DLD1 (cell line): ENCODE results near the gene SCARB1.

Source experiments
- in situ Hi-C: cut with HindIII; loops from 2 replicates; pipeline ENCODE4 v1.10.0; 2017; ENCODE audit warnings: low sequenced_read_pairs

SCARB1 gene

DNA sequence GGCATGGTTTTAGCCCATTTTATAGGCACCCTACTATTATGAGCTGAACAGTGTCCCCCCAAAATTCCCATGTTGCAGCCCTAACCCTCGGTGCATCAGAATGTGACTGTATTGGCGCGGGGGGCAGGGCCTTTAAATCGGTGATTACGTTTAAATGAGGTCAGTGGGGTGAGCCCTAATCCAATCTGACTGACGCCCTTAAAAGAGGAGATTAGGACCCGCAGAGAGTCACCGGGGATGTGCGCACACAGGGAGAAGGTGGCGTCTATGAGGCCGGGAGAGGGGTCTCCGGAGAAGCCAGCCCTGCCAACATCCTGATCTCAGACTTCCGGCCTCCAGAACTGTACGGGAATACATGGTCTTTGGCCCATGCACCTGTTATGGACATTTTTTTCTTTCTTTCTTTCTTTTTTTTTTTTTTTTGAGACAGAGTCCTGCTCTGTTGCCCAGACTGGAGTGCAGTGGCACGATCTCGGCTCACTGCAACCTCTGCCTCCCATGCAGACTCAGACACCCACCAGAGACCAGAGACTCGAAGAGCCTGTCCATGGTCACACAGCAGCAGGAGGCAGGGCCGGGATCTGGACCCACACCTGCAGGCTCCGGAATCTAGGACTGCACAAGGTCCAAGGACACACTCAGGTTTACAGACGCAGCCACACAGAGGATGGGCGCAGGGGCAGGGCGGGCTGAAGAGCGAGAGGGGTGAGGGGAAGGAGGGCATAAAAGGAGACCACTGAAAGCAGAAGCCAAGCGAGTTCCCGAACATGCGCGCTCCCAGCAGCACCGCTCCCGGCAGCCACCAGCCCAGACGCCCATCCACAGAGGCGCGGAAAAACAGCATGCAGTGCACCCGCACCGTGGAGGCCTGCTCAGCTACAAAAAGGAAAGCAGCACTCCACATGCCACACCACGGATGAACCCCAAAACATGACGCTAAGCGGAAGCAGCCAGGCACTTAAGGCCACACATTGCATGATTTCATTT is 19.0 kb downstream of the SCARB1 start:
- in situ Hi-C loops, result no loop called here

DNA sequence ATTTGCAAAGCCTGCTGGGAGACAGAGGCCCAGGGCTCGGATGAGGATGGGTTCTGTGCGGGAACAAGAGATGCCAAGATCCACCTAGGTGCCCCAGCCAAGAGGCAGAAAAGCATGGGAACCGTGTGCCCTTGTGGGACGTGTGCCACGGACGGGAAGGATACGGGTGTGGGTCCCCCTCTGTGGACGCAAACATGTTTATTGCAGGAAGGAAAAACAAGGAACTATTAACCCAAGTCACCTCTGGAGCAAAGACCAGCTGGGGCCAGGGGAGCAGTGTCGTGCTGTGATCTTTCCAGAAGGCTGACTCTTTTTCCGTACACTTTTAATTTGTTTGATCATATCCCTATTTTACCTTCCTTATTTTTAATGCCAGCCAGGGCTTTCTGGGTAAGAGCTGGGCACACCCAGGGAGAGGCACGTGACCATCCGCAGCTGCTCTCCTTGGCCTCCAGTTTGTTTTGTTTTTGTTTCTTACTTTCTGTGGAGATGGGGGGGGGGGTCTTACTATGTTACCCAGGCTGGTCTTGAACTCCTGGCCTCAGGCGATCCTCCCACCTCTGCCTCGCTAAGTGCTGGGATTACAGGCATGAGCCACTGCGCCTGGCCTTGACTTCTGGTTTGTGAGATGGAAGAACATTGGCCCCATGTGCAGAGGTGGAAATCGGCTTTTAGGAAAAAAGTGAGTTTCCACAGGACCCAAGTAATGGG is 20.7 kb downstream of the SCARB1 start:
- in situ Hi-C loops, result no loop called here

- in situ Hi-C loops, result no loop called here
Measured at GRCh38 chr12:124842073-124842749, 21.5 kb downstream of the SCARB1 start.

GRCh38 chr12:124841558-124841945 is 22.1 kb downstream of the SCARB1 start:
- in situ Hi-C loops, result no loop called here

DNA sequence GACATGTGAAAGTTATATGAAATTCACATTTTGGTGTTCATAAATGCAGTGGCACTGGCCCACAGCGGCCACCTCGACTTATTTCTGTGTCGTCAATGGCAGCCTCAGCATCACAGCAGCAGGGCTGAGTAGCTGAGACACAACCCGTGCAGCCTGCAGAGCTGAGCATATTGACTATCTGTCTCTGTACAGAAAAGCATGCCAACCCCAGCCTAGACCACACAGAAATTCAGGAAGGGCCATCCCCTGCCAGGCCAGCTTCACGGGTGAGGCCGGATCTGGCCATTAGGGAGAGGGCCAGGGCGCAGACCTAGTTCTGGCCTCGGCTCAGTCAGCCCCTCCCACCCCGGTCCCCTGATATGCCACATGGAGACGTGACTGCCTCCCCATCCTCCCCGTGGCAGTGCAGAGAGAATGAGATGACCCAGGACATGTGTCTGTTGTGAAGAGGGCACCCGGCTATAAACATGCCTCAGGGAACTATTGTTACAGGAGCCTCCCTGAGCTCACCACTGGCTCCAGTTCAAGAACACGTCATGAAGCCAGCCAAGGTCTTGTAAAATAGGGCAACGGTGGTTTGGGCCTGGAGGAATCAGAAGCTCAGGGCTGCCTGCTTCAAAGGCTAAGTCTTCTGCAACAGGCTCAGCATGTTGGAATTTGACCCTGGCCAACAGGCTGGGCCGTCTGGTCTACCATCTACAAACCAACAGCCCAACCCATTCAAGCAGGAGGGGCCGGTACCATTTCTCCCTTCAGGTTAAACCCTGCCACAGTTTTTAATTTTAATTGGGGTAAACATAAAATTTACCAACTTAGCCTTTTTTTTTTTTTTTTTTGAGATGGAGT is 25.5 kb downstream of the SCARB1 start:
- in situ Hi-C loops, result no loop called here

DNA sequence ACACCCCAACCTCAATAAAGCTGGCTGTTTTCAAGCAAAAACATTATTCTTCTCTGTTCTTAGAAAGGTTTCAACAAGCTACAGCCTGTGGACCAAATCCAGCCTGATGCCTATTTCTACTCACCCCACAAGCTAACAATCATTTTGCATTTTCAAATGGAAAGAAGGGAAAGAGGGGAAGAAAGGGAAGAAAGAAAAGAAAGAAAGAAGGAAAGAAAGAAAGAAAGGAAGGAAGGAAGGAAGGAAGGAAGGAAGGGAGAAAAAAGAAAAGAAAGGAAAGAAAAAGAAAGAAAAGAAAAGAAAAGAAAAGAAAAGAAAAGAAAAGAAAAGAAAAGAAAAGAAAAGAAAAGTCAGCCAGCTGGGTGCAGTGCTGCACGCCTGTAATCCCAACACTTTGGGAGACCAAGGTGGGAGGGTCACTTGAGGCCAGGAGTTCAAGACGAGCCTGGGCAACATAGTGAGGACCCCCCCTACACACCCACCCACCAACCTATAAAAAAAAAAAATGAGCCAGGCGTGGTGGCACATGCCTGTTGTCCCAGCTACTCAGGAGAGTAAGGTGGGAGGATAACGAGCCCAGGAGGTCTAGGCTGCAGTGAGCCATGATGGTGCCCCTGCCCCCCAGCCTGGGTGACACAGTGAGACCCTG is 26.3 kb downstream of the SCARB1 start:
- in situ Hi-C loops, result no loop called here

DNA sequence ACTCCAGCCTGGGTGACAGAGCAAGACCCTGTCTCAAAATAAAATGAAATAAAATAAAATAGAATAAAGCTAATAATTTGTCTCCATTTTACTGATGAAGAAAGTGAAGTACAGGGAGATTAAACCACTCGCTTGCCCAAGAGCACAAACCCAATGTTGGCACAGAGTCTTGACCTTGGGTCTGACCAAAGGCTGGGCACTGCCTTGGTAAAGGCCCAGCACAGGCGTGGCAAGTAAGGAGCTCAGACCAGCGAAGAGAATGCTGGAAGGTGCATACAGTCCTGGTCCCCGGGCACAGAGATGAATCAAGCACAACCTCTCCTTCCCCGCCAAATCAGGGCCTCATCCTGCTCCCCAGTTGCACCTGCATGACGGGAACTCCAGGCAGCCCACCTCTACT is 26.9 kb downstream of the SCARB1 start:
- in situ Hi-C loops, result no loop called here

DNA sequence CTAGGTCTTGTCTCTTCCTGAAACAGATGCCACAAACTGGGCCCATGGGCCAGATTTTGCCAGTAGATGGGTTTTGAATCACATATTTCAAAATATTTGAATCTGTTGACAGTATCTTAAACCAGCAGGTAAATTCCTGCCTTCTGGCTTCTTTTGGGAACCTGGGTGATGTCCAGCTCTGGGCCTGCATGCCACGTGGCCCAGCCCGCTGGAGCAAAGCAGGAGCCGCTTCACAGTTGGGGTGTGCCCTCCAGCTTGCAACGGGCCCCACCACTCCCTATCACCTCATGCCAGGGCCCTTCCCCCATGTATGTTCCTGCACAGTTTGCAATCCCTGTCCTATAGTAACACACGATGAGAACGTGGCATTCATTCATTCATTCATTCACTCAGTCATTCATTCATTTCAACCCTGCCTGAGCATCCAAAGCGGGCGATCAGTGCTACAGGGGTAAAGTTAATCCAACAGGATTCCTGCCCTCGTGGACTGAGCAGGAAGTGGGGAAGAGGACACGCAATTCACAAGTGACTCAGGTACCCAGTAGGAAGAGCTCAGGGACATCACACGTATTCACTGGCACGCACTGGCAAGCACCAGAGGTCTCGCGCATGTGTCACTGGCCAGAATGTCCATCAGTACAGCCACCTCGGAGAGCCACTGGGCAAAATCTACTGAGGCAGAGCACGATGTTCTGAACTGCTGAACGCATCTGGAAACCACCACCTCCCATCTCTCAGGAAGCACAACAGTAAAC is 27.8 kb downstream of the SCARB1 start:
- in situ Hi-C loops, result no loop called here

DNA sequence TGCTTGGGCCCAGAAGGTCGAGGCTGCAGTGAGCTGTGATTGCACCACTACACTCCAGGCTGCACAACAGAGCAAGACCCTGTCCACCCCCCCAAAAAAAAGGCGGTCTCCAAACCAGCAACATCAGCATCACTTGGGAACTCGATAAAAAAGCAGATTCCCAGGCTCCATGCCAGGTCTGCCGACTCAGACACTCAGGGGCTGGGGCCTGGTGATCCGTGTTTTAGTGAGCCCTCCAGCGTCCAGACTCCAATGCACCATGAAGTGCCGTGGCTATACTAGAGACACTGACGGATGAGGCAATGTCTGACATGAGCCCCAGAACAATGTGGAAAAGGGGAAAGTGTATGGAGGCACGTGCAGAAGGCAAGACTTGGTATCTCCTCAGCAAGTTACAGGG is 28.8 kb downstream of the SCARB1 start:
- in situ Hi-C loops, result no loop called here

- in situ Hi-C loops, result no loop called here
Measured at GRCh38 chr12:124833693-124834122, 30.0 kb downstream of the SCARB1 start.

DNA sequence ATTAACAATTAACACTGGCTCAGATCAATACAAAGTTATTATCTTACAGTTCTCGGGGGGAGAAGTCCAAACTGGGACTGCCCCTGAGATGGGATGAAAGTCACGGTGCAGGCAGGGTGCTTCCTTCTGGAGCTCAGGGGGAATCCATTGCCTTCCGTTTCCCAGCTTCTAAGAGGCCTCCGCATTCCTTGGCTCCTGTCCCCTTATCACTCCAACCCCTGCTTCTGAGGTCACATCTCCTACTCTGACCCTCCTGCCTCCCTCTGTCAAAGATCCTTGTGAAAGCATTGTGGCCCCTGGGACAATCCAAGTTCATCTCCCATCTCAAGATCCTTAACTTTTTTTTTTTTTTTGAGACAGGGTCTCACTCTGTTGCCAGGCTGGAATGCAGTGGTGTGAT is 30.8 kb downstream of the SCARB1 start:
- in situ Hi-C loops, result no loop called here

GRCh38 chr12:124831590-124831989 is 32.1 kb downstream of the SCARB1 start:
- in situ Hi-C loops, result no loop called here

GRCh38 chr12:124830306-124830705 is 33.4 kb downstream of the SCARB1 start:
- in situ Hi-C loops, result no loop called here

- in situ Hi-C loops, result no loop called here
Measured at GRCh38 chr12:124829708-124830304, 33.9 kb downstream of the SCARB1 start.

GRCh38 chr12:124829008-124829707 is 34.5 kb downstream of the SCARB1 start:
- in situ Hi-C loops, result no loop called here

- in situ Hi-C loops, result no loop called here
Measured at GRCh38 chr12:124828264-124829007, 35.2 kb downstream of the SCARB1 start.

DNA sequence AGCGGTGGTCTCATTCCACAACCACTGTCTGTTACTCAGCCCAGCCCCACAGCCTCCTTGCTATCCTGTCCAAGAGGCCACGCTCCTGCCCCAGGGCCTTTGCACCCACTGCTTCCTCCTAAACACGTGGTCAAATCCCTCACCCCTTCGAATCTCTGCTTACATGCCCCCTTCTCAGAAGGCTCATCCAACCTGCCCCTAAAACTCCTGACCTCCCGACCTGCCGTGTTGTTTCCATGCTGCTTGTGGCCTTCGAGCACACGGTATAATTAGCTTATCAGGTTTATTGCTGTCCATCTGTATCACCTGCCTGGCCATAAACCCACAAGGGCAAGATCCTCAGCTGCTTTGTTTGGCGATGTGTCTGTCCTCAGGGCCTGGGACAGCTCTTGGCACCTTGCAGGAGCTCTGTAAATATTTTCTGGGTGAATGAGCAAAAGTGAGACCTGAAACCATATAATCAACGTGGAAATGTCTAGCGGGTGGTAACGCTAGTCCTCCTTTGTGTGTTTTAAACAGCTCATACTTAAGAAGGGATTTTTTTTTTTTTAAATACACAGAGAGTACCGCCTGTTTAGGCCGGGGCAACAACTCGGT is 36.0 kb downstream of the SCARB1 start:
- in situ Hi-C loops, result no loop called here
